ENCODE results near the gene DAPK1.

GRCh38 chr9:87515588-87516221 is 18.0 kb downstream of the DAPK1 start:
- TF ChIP-seq, protein P1, sequence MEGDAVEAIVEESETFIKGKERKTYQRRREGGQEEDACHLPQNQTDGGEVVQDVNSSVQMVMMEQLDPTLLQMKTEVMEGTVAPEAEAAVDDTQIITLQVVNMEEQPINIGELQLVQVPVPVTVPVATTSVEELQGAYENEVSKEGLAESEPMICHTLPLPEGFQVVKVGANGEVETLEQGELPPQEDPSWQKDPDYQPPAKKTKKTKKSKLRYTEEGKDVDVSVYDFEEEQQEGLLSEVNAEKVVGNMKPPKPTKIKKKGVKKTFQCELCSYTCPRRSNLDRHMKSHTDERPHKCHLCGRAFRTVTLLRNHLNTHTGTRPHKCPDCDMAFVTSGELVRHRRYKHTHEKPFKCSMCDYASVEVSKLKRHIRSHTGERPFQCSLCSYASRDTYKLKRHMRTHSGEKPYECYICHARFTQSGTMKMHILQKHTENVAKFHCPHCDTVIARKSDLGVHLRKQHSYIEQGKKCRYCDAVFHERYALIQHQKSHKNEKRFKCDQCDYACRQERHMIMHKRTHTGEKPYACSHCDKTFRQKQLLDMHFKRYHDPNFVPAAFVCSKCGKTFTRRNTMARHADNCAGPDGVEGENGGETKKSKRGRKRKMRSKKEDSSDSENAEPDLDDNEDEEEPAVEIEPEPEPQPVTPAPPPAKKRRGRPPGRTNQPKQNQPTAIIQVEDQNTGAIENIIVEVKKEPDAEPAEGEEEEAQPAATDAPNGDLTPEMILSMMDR (conservative IDR thresholded peaks at IDR 0.05 in 1 of 2, IDR thresholded peaks at IDR 0.05 in 1 of 2; ENCODE audit: extremely low read depth in 1 of 2, insufficient read depth in 1 of 2, low read depth in 1 of 2, low read length in 2 of 2) = no peak
- TF ChIP-seq EZH2 (IDR thresholded peaks at IDR 0.05; ENCODE audit: borderline replicate concordance, low read length) = no peak
